OCI-LY1 (cell line): ENCODE data around the gene HID1.

ENCODE experiments used
- H2AFZ ChIP-seq: fragments of 200-600 bp; sonication (generic), shearing (Covaris generic); 2 replicates; pipeline ENCODE4 v1.6.0; 2014; ENCODE audit warnings: antibody characterized with exemption, mild to moderate bottlenecking, low read length
- H3F3A ChIP-seq: fragments of 200-600 bp; sonication (generic), shearing (Covaris generic); 2 replicates; pipeline ENCODE4 v1.6.0; 2014; ENCODE audit warnings: mild to moderate bottlenecking, antibody characterized with exemption, low read length, moderate library complexity; ENCODE audit not compliant: insufficient read depth
- H3K27ac ChIP-seq: fragments of 200-600 bp; sonication (generic); 2 replicates; pipeline ENCODE4 v1.5.1; 2014; ENCODE audit warnings: low read length, mixed run types, mild to moderate bottlenecking, low read depth; ENCODE audit not compliant: poor library complexity, severe bottlenecking
- H3K27me3 ChIP-seq: fragments of 200-600 bp; sonication (generic); 2 replicates; pipeline ENCODE4 v1.6.0; 2014; ENCODE audit warnings: antibody characterized with exemption, mild to moderate bottlenecking, low read length, moderate library complexity; ENCODE audit not compliant: insufficient read depth
- H3K36me3 ChIP-seq: fragments of 200-600 bp; sonication (generic); 2 replicates; pipeline ENCODE4 v1.6.1; 2014; ENCODE audit warnings: mild to moderate bottlenecking, antibody characterized with exemption, low read length, moderate library complexity, mixed read lengths; ENCODE audit not compliant: insufficient read depth
- H3K4me1 ChIP-seq: fragments of 200-600 bp; sonication (generic); 2 replicates; pipeline ENCODE4 v1.5.1; 2014; ENCODE audit warnings: mild to moderate bottlenecking, low read length, moderate library complexity; ENCODE audit not compliant: insufficient read depth, severe bottlenecking
- H3K4me2 ChIP-seq: fragments of 200-600 bp; sonication (generic), shearing (Covaris generic); 2 replicates; pipeline ENCODE4 v1.6.1; 2014; ENCODE audit warnings: low read length
- H3K4me3 ChIP-seq: fragments of 200-600 bp; sonication (generic); 2 replicates; pipeline ENCODE4 v1.5.1; 2014; ENCODE audit warnings: low read length, low read depth, mild to moderate bottlenecking, mixed read lengths; ENCODE audit not compliant: poor library complexity, severe bottlenecking
- H3K79me2 ChIP-seq: fragments of 200-600 bp; shearing (Covaris generic); 2 replicates; pipeline ENCODE4 v1.6.1; 2016; ENCODE audit warnings: mixed run types, low read length, mixed read lengths; ENCODE audit not compliant: insufficient read depth
- H3K9ac ChIP-seq: fragments of 200-600 bp; sonication (generic), shearing (Covaris generic); 2 replicates; pipeline ENCODE4 v1.6.1; 2014; ENCODE audit warnings: mild to moderate bottlenecking, low read length, mixed read lengths
- H3K9me2 ChIP-seq: fragments of 200-600 bp; sonication (generic), shearing (Covaris generic); 2 replicates; pipeline ENCODE4 v1.6.1; 2014; ENCODE audit warnings: low read depth, mild to moderate bottlenecking, low read length, mixed read lengths
- H3K9me3 ChIP-seq: fragments of 200-600 bp; shearing (Covaris generic); 2 replicates; pipeline ENCODE4 v1.6.1; 2014; ENCODE audit warnings: low read length, mixed read lengths
- H4K20me1 ChIP-seq: fragments of 200-600 bp; sonication (generic), shearing (Covaris generic); 2 replicates; pipeline ENCODE4 v1.6.0; 2016; ENCODE audit warnings: mild to moderate bottlenecking, low read length; ENCODE audit not compliant: insufficient read depth
- EZH2 ChIP-seq: fragments of 200-600 bp; sonication (generic), shearing (Covaris generic); IDR thresholded peaks from 2 replicates; pipeline ENCODE4 v1.8.0; 2017; ENCODE audit warnings: borderline replicate concordance, mixed run types, mild to moderate bottlenecking, antibody characterized with exemption, low read length, moderate library complexity, mixed read lengths
- TF ChIP-seq, protein P1 (sequence below): fragments of 200-600 bp; sonication (generic), shearing (Covaris generic); IDR thresholded peaks from 2 replicates; pipeline ENCODE4 v1.5.1; 2017; ENCODE audit warnings: mild to moderate bottlenecking, antibody characterized with exemption, low read length, moderate library complexity, mixed read lengths

The HID1 gene

DNA sequence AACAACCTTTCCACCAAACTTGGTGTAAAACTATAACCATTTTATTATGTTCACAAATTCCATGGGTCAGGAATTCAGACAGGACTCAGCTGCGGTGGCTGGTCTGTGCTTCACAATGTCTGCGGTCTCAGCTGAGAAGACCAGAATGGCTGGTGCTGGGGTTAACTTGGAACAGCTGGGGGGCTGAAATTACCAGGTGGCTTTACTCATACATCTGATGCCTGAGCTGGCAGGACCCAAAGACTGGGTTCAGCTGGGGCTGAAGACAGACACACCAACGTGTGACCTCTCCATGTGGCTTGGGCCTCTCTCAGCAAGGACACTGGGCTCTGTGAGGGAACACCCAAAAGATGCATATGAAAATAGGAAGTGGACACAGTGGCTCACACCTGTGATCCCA lies 5.7 kb upstream of the HID1 start:
- Histone ChIP-seq H4K20me1 (no peaks in the 10 kb centered on the region), H3K27ac (no peak overlapping the region), H3K9ac (no peak overlapping the region), H3K9me3 (no peaks in the 10 kb centered on the region), H3F3A (no peaks in the 10 kb centered on the region; the same call in 1 of the 2 replicates), H3K9me2 (no peaks in the 10 kb centered on the region), H3K27me3 (peaks cover 8% of the 10 kb centered on the region; the same call in 1 of the 2 replicates), H3K79me2 (no peaks in the 10 kb centered on the region), H3K4me2 (no peak overlapping the region), H2AFZ (no peak overlapping the region), H3K36me3 (no peaks in the 10 kb centered on the region), H3K4me1 (peaks cover 15% of the 10 kb centered on the region), H3K4me3 (no peak overlapping the region)
- no peak for TF ChIP-seq EZH2
- TF ChIP-seq, protein P1, sequence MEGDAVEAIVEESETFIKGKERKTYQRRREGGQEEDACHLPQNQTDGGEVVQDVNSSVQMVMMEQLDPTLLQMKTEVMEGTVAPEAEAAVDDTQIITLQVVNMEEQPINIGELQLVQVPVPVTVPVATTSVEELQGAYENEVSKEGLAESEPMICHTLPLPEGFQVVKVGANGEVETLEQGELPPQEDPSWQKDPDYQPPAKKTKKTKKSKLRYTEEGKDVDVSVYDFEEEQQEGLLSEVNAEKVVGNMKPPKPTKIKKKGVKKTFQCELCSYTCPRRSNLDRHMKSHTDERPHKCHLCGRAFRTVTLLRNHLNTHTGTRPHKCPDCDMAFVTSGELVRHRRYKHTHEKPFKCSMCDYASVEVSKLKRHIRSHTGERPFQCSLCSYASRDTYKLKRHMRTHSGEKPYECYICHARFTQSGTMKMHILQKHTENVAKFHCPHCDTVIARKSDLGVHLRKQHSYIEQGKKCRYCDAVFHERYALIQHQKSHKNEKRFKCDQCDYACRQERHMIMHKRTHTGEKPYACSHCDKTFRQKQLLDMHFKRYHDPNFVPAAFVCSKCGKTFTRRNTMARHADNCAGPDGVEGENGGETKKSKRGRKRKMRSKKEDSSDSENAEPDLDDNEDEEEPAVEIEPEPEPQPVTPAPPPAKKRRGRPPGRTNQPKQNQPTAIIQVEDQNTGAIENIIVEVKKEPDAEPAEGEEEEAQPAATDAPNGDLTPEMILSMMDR = no peak

DNA sequence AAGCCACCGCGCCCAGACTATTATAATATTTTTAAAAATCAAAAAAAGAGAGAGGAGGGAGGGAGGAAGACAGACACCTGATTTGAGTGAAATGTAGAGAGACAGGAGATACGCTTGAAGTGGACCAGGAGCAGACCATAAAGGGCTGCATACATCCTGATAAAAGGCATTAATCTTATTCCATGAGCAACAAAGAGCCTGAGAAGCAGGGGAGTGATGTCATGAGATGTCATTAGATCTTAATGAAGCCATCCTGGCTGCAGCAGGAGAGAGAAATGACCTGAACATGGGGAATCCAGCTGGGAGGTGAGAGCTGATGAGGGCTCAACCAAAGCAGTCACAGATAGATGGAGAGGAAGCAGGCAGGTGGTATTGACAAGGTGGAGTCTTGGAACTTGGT lies 5.2 kb upstream of the HID1 start:
- no peaks in the 10 kb centered on the region for H3F3A ChIP-seq
- no peak overlapping the region for H2AFZ ChIP-seq
- H3K4me3 ChIP-seq = no peak overlapping the region
- no peak overlapping the region for H3K27ac ChIP-seq
- no peak for TF ChIP-seq EZH2
- TF ChIP-seq, protein P1 = no peak
- H3K79me2 ChIP-seq = no peaks in the 10 kb centered on the region
- H3K9ac ChIP-seq = no peak overlapping the region
- H3K27me3 ChIP-seq = peaks cover 8% of the 10 kb centered on the region; the same call in 1 of the 2 replicates
- H3K9me2 ChIP-seq = no peaks in the 10 kb centered on the region
- no peaks in the 10 kb centered on the region for H3K36me3 ChIP-seq
- H3K4me1 ChIP-seq = peaks cover 19% of the 10 kb centered on the region
- H3K9me3 ChIP-seq = no peaks in the 10 kb centered on the region
- H3K4me2 ChIP-seq = no peak overlapping the region
- no peaks in the 10 kb centered on the region for H4K20me1 ChIP-seq

DNA sequence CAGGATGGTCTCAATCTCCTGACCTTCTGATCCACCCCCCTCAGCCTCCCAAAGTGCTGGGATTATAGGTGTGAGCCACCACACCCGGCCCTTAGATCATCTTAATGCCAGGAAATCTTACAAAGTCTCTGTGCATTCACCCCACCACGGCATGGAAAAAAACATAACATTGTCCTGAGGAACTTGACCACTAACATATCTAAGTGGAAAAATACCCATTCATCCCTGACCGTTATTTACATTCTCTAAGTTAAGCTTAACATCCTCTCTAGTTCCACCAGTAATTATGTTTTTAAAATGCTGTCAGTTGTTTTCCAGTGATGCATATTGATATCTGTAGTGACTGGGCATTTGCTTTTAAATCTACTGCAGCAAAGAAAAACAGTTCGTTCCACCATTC lies 3.4 kb upstream of the HID1 start:
- Histone ChIP-seq H3F3A (no peaks in the 10 kb centered on the region), H3K9ac (no peak overlapping the region), H2AFZ (no peak overlapping the region), H3K4me2 (no peak overlapping the region), H4K20me1 (no peaks in the 10 kb centered on the region), H3K4me3 (no peak overlapping the region), H3K4me1 (peaks cover 6% of the 10 kb centered on the region), H3K79me2 (no peaks in the 10 kb centered on the region), H3K27me3 (peaks cover 3% of the 10 kb centered on the region; the same call in 1 of the 2 replicates), H3K9me2 (no peaks in the 10 kb centered on the region), H3K36me3 (no peaks in the 10 kb centered on the region), H3K27ac (no peak overlapping the region), H3K9me3 (no peaks in the 10 kb centered on the region)
- TF ChIP-seq, protein P1 = no peak
- no peak for TF ChIP-seq EZH2
